Measurements from ENCODE around the gene CYP46A1. TPM values are rescaled to one million over a fixed set of nuclear protein-coding genes. Genes with fewer than 3 reads are reported as not detected.

The CYP46A1 gene
- total RNA-seq, 4 donors from 2014 or later, result 0.13 to 4.7 (median 0.55) TPM; not detected in 1

DNA sequence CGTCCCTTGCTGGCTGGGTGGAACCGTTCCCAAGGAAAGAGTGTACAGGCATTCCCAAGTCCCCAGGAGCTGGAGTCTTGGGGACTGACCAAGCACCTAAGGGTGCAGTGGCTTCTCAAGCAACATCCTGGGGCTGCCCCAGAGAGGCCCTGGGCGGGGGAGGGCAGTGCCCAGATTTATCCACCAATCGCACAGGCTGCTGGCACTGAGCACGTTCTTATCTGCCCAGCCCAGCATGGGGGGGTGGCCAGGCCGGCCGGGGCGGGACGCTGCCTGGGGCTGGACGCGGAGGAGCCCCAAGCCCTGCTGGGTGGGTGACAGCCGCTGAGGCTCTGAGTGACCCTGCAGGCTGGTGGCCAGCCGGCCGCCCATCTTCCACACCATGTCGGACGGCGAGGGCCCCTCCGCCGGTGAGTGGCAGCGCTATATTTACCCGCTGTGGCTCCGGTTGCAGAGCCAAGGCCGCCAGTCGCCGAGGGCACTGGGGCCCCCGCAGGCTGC lies 53.4 kb downstream of the CYP46A1 start:
- no peak for DNase-seq (ENCODE audit: low spot score in 2 of 2)
- TF ChIP-seq, protein P1, sequence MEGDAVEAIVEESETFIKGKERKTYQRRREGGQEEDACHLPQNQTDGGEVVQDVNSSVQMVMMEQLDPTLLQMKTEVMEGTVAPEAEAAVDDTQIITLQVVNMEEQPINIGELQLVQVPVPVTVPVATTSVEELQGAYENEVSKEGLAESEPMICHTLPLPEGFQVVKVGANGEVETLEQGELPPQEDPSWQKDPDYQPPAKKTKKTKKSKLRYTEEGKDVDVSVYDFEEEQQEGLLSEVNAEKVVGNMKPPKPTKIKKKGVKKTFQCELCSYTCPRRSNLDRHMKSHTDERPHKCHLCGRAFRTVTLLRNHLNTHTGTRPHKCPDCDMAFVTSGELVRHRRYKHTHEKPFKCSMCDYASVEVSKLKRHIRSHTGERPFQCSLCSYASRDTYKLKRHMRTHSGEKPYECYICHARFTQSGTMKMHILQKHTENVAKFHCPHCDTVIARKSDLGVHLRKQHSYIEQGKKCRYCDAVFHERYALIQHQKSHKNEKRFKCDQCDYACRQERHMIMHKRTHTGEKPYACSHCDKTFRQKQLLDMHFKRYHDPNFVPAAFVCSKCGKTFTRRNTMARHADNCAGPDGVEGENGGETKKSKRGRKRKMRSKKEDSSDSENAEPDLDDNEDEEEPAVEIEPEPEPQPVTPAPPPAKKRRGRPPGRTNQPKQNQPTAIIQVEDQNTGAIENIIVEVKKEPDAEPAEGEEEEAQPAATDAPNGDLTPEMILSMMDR (IDR thresholded peaks at IDR 0.05), result no peak
- TF ChIP-seq POLR2A (IDR thresholded peaks at IDR 0.05), result no peak
- intact Hi-C loops (cut with DNase I; ENCODE audit: low total_unique reads), result no loop called here
- no peak overlapping the region for H3K4me3 ChIP-seq (ENCODE audit: low read depth, poor library complexity, severe bottlenecking)
- 3 to 21% methylated on average over 9 to 22 of the region's 26 CpGs for WGBS, 2 donors

DNA sequence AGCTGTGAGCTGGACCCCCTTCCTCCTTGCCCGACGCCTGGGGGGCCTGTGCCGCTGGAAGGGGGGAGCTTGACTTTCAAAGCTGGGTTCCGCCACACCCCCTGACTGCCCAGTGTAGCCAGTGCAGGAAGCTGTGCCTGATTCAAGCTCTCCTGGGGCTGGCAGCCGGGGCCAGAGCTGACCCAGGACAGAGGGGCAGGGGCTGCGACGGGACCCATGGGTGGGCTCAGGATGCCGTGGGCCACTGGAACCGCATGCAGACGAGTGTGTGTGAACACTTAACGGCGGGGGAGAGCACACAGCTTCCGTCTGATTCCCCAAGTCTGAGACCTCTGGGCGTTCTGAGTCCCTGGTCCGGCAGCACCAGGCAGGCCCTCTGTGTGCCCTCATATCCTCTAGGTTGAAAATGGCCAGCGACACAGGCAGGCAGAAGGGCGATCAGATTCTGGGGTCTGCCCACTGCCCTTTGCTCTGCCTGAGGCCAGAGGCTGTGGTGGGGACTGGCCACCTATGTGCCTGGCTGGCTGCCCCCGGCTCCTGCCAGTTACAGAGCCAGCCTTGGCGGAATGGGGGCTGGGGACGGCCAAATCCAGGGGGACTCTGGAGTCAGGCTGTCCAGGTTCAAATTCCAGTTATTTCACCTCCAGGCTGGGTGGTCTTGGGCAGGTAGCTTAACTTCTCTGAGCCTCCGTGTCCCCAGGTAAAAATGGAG lies 54.0 kb downstream of the CYP46A1 start:
- intact Hi-C loops (cut with DNase I; ENCODE audit: low total_unique reads), result no loop called here
- DNase-seq (ENCODE audit: low spot score in 2 of 2), result no peak
- H3K4me3 ChIP-seq (ENCODE audit: low read depth, poor library complexity, severe bottlenecking), result no peak overlapping the region
- 67 to 70% methylated on average over 17 to 19 of the region's 21 CpGs for WGBS, 2 donors
- no peak for TF ChIP-seq POLR2A (IDR thresholded peaks at IDR 0.05)
- TF ChIP-seq, protein P1 (IDR thresholded peaks at IDR 0.05), result no peak

DNA sequence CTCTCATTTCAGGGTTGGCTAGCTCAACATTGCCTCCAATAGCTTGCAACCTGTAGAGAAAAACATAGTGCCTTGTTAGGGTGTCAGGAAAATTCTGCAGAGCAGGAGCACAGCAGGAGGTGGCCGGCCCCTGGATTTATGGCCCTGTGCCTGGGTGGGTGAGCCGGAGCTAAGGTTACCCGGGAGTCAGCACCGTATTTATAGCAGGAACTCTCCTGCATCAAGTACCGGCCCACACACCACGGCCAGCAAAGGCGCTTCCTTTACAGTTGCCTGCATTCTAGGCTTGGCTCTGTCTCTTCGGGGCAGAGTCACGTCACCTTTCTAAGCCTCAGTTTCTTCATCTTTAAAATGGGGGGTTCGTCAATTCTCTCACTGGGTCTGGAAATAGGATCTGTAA lies 56.3 kb downstream of the CYP46A1 start:
- WGBS, 2 donors, result 65 to 78% methylated on average over 10 of the region's 10 CpGs
- TF ChIP-seq, protein P1 (IDR thresholded peaks at IDR 0.05), result no peak
- no peak for TF ChIP-seq POLR2A (IDR thresholded peaks at IDR 0.05)
- no peak overlapping the region for H3K4me3 ChIP-seq (ENCODE audit: low read depth, poor library complexity, severe bottlenecking)
- intact Hi-C loops (cut with DNase I; ENCODE audit: low total_unique reads), result no loop called here
- no peak for DNase-seq (ENCODE audit: low spot score in 2 of 2)

DNA sequence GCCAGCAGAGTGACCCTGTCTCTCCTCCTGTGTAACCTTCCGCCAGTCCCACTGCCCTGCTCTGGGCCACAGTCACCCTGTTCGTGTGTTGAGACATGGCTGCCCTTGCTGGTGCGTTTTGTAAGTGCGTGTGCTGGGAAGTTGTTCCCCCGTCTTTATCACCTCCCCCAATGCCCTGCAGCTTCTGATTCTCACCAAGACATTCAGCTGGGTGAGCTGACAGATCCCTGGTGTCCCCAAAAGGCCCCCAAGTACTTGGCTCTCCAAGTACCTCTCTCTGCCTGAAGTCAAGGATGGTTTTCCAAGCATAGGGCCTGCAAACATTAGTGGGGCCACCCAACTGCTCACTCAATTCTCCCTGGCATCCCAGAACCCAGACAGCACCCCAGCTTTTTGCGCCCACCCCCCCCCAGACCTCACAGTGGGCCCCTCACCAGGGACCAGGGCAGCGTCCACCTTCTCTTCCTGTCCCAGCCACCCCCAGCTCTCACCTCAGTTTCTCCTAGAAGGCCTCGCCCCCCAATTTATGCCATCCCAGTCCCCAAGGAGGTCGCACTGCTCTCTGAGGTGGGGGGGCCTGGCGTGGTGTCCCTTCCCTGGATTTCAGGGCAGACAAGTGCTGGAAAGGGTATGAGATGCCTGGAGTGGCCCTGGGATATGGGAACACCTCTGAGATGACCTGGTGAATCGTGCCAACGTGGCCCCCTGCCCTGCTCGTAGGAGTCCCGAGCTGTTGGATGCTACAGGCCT lies 57.3 kb downstream of the CYP46A1 start:
- no peak for TF ChIP-seq POLR2A (IDR thresholded peaks at IDR 0.05)
- TF ChIP-seq, protein P1 (IDR thresholded peaks at IDR 0.05), result no peak
- DNase-seq (ENCODE audit: low spot score in 2 of 2), result no peak
- H3K4me3 ChIP-seq (ENCODE audit: low read depth, poor library complexity, severe bottlenecking), result no peak overlapping the region
- intact Hi-C loops (cut with DNase I; ENCODE audit: low total_unique reads), result no loop called here
- WGBS, 2 donors, result 90 to 97% methylated on average over 12 to 14 of the region's 14 CpGs

DNA sequence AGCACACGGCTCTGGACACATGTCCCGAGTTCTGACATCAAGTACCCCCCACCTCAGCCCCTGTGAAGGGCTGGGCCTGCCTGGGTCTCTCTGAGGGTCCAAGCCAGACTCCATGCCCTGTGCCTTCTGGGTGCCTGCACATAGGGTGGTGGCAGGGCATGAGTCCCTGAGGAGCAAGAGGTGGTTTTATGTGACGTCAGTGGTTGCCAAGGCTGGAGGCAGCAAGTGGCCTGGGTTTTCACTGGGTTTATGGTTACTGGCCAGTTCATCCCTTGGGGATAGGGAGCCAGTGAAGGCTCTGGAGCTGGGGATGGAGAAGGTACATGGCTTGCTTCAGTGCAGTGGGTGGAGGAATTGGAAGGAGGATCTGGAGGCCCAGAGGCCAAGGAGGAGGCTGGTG lies 58.0 kb downstream of the CYP46A1 start:
- intact Hi-C loops (cut with DNase I; ENCODE audit: low total_unique reads), result no loop called here
- H3K4me3 ChIP-seq (ENCODE audit: low read depth, poor library complexity, severe bottlenecking), result no peak overlapping the region
- no peak for DNase-seq (ENCODE audit: low spot score in 2 of 2)
- TF ChIP-seq, protein P1 (IDR thresholded peaks at IDR 0.05), result no peak
- TF ChIP-seq POLR2A (IDR thresholded peaks at IDR 0.05), result no peak
- WGBS, 2 donors, result 65 to 70% methylated on average over 1 of the region's 3 CpGs
